HG03521 (cell line): ENCODE data around the gene OR2L8.
A peak's percentile ranks its signal among the peaks of the same experiment; 100 is the strongest.

ENCODE experiments used
- ATAC-seq: cut with Tn5 transposase; IDR thresholded peaks from one replicate; pipeline ENCODE4 v1.9.1; 2021; ENCODE audit warnings: mild to moderate bottlenecking, moderate library complexity; ENCODE audit not compliant: unreplicated experiment

Gene OR2L8

GRCh38 chr1:247948558-247948957 is at the start of gene OR2L8:
Gene OR2L8, plus strand, starts transcription at chr1:247948858. Its CDS starts 0 bp downstream, at chr1:247948858.
- ATAC-seq, result no peak

- ATAC-seq, result no peak
Observed at GRCh38 chr1:247904122-247904521, 44.5 kb upstream of the OR2L8 start.

GRCh38 chr1:247905181-247905580 is 43.5 kb upstream of the OR2L8 start:
- ATAC-seq, result no peak

- no peak for ATAC-seq
Observed at GRCh38 chr1:247905910-247906503, 42.7 kb upstream of the OR2L8 start.

- ATAC-seq, result no peak
Observed at GRCh38 chr1:247906504-247907047, 42.1 kb upstream of the OR2L8 start.

- no peak for ATAC-seq
Observed at GRCh38 chr1:247908766-247909165, 39.9 kb upstream of the OR2L8 start.

- ATAC-seq, result no peak
Observed at GRCh38 chr1:247913786-247914185, 34.9 kb upstream of the OR2L8 start.

- no peak for ATAC-seq
Observed at GRCh38 chr1:247914941-247915662, 33.6 kb upstream of the OR2L8 start.

- no peak for ATAC-seq
Observed at GRCh38 chr1:247919952-247920351, 28.7 kb upstream of the OR2L8 start, which contains the start of gene OR2T8. Gene OR2T8, plus strand, starts transcription at chr1:247920252. Its CDS starts 766 bp downstream, at chr1:247921018.

- ATAC-seq, result no peak
Observed at GRCh38 chr1:247923941-247924340, 24.7 kb upstream of the OR2L8 start.

GRCh38 chr1:247924868-247925267 is 23.8 kb upstream of the OR2L8 start, which contains the start of gene OR2AJ1:
Gene OR2AJ1, plus strand, starts transcription at chr1:247924889. Its CDS starts 8,880 bp downstream, at chr1:247933769.
- ATAC-seq, result no peak

GRCh38 chr1:247933989-247934388 is 14.7 kb upstream of the OR2L8 start:
- ATAC-seq, result no peak

GRCh38 chr1:247935781-247936180 is 12.9 kb upstream of the OR2L8 start:
- ATAC-seq, result no peak

GRCh38 chr1:247936415-247936814 is 12.2 kb upstream of the OR2L8 start:
- no peak for ATAC-seq

GRCh38 chr1:247936965-247937734 is 11.5 kb upstream of the OR2L8 start:
- peak; percentile 100 for ATAC-seq

- ATAC-seq, result no peak
Observed at GRCh38 chr1:247942624-247943023, 6.0 kb upstream of the OR2L8 start.

GRCh38 chr1:247953408-247953807 is 4.8 kb downstream of the OR2L8 start:
- ATAC-seq, result no peak

- ATAC-seq, result no peak
Observed at GRCh38 chr1:247961791-247962190, 13.1 kb downstream of the OR2L8 start.

- no peak for ATAC-seq
Observed at GRCh38 chr1:247962911-247963588, 14.4 kb downstream of the OR2L8 start.

GRCh38 chr1:247964933-247965332 is 16.3 kb downstream of the OR2L8 start, which contains the start of gene OR2AK2:
Gene OR2AK2, plus strand, starts transcription at chr1:247965233. Its CDS starts 144 bp downstream, at chr1:247965377.
- ATAC-seq, result no peak
